T-cell (primary cell): ENCODE data around the gene DIP2C. TPM values are rescaled to one million over a fixed set of nuclear protein-coding genes. Genes with fewer than 3 reads are reported as not detected.
"Not testable (repeated sequence)": the region's sequence is repeated elsewhere in the genome, so short reads cannot be mapped to it uniquely, and the experiment has no call there.

Experiments used
- ATAC-seq, 4 experiments: fragments of 200-7000 bp in 3 of 4; fragments of 150-1000 bp in 1 of 4; cut with Tn5 transposase; replicated peaks in 1 of 4; 1 replicate in 3 of 4; 2 replicates in 1 of 4; pipeline ENCODE4 v1.10.0; 2021; ENCODE audit warnings: moderate library complexity in 3 of 4, mild to moderate bottlenecking in 2 of 4, moderate number of reproducible peaks in 1 of 4
- CTCF ChIA-PET, 2 donors: fragments of 300-600 bp; sonication (Branson Sonifier 250); formaldehyde crosslinking; loops; one replicate each; lab custom pipeline; 2022; ENCODE audit warnings: antibody characterized with exemption in 2 of 2; lab: Charles Lee
- POLR2A ChIA-PET, 2 donors: fragments of 300-600 bp; sonication (Branson Sonifier 250); formaldehyde crosslinking; loops; one replicate each; lab custom pipeline; 2022; ENCODE audit warnings: antibody characterized with exemption in 2 of 2; lab: Charles Lee
- DNase-seq, 35 experiments: peaks; one replicate each; pipeline versions ENCODE4 v3.0.0 to v3.0.0-alpha.2; 2013 to 2023
- H3K27ac ChIP-seq: one replicate; pipeline ENCODE4 v1.5.1; 2013; ENCODE audit warnings: low read length
- H3K27me3 ChIP-seq, 2 experiments: replicated peaks in 1 of 2; 1 replicate in 1 of 2; 2 replicates in 1 of 2; pipeline versions ENCODE4 v1.6.1 to v1.7.0; 2013; ENCODE audit warnings: low read length in 1 of 2, mixed read lengths in 1 of 2; ENCODE audit not compliant: control insufficient read depth in 2 of 2, insufficient read depth in 2 of 2; ENCODE audit errors: extremely low read depth in 1 of 2
- H3K36me3 ChIP-seq, 2 donors: 1 replicate in 1 of 2; 2 replicates in 1 of 2; pipeline versions ENCODE4 v1.6.1 to v1.7.0; 2013; ENCODE audit warnings: low read length in 1 of 2; ENCODE audit not compliant: control insufficient read depth in 2 of 2, insufficient read depth in 1 of 2; ENCODE audit errors: extremely low read depth in 1 of 2
- H3K4me1 ChIP-seq, 2 experiments: 1 replicate in 1 of 2; 2 replicates in 1 of 2; pipeline versions ENCODE4 v1.6.1 to v1.7.0; 2013; ENCODE audit warnings: low read length in 2 of 2, mixed read lengths in 1 of 2; ENCODE audit not compliant: insufficient read depth in 2 of 2, control insufficient read depth in 1 of 2; ENCODE audit errors: extremely low read depth in 1 of 2
- H3K4me3 ChIP-seq, 2 donors: 1 replicate in 1 of 2; 2 replicates in 1 of 2; pipeline versions ENCODE4 v1.5.1 to v1.7.0; 2013; ENCODE audit warnings: mild to moderate bottlenecking in 2 of 2, low read length in 1 of 2, moderate library complexity in 1 of 2; ENCODE audit not compliant: control insufficient read depth in 1 of 2; ENCODE audit errors: extremely low read depth in 1 of 2
- H3K9me3 ChIP-seq: 2 replicates; pipeline ENCODE4 v1.7.0; 2013
- H3K27ac Mint-ChIP-seq, 2 donors: one replicate each; pipeline ENCODE4 v1.8.0; 2020 to 2021; ENCODE audit warnings: mild to moderate bottlenecking in 2 of 2, mixed read lengths in 2 of 2
- H3K27me3 Mint-ChIP-seq, 2 donors: one replicate each; pipeline ENCODE4 v1.8.0; 2021 to 2022; ENCODE audit warnings: mixed read lengths in 2 of 2
- H3K36me3 Mint-ChIP-seq: one replicate; pipeline ENCODE4 v1.8.0; 2021; ENCODE audit warnings: mixed read lengths
- H3K4me1 Mint-ChIP-seq, 3 donors: one replicate each; pipeline ENCODE4 v1.8.0; 2020 to 2022; ENCODE audit warnings: mixed read lengths in 3 of 3, mild to moderate bottlenecking in 1 of 3
- H3K4me3 Mint-ChIP-seq, 3 donors: one replicate each; pipeline ENCODE4 v1.8.0; 2020 to 2022; ENCODE audit warnings: mild to moderate bottlenecking in 3 of 3, mixed read lengths in 3 of 3, moderate library complexity in 3 of 3
- H3K9me3 Mint-ChIP-seq, 3 donors: one replicate each; pipeline ENCODE4 v1.8.0; 2020 to 2022; ENCODE audit warnings: mixed read lengths in 3 of 3
- whole genome bisulfite sequencing: methylation state at CpG from one replicate; pipeline ENCODE4 v1.1.5; 2013; ENCODE audit warnings: missing lambda C conversion rate; ENCODE audit not compliant: insufficient coverage; 5-methylcytosine and 5-hydroxymethylcytosine counted together
- total RNA-seq, 35 experiments: library from RNA in 6 of 35; stranded (reverse) in 6 of 35; fragments of 120-200 nt in 1 of 35; gene quantifications; one replicate each; pipeline versions ENCODE4 v1.2.1 to v1.2.4 and lab custom pipeline; 2013 to 2026

The DIP2C gene
- total RNA-seq, 5 donors from 2014 or later (not counting 1 experiment from before 2014, with no cell fraction given): 2.7 to 7.4 (median 4.5) TPM

DNA sequence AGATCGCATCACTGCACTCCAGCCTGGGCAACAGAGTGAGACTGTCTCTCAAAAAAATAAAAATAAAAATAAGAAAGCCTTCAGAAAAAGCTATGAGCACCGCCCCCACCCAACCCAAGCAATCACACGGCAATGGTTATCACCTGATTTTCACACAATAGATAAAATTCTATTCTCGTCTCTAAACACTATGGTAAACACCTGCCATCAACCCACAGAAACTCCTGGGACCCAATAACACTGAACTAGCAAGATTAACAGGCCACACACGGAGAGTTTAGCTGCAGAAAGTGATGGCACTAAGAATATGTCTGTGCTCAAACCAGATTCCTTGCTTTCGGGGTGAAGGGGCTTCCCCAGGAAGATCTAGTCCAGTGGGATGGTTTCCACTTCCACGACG, 173.8 kb downstream of the DIP2C start:
- Histone ChIP-seq H3K27me3 (peaks cover 0 to 24% of the 10 kb centered on the region in 2 experiments), H3K4me1 (peaks cover 0 to 6% of the 10 kb centered on the region in 2 experiments), H3K4me3 (no peak overlapping the region), H3K36me3 (no peaks in the 10 kb centered on the region), H3K9me3 (no peaks in the 10 kb centered on the region), H3K27ac (no peak overlapping the region)
- WGBS: 70% methylated on average over 6 of the region's 8 CpGs
- no peak overlapping the region for H3K4me3 Mint-ChIP-seq
- no peak overlapping the region for H3K27ac Mint-ChIP-seq
- DNase-seq (no peak), ATAC-seq (no peak)
- CTCF ChIA-PET: no interaction called here
- H3K36me3 Mint-ChIP-seq: no peaks in the 10 kb centered on the region
- H3K9me3 Mint-ChIP-seq: no peaks in the 10 kb centered on the region
- peaks cover 0 to 14% of the 10 kb centered on the region in 2 donors for H3K27me3 Mint-ChIP-seq
- peaks cover 10 to 16% (median 16%) of the 10 kb centered on the region in 3 donors for H3K4me1 Mint-ChIP-seq
- POLR2A ChIA-PET: no interaction called here

DNA sequence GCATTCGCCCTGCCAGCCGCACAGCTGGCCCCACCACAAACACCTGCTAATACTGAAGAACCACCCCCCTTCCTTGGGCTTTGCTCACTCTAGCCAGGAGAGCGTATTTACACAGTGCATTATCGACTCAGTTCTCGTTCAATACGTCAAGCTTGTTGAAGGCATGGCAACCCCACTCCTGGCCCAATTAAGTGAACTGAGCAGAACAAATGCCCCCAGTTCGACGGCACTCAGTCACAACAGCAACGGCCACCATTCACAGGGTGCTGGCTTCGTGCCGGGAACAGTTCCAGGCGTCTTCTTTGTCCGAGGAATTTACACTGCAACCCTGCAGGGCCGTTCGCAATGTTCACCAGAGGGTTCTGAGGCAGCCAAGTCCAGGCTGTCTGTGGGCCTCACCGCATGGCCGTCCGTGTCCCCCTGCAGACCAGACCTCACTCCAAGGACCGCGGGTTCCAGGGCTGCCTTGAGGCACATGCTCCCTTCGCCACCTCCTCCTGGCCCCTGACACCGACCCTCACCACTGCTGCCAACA, 175.3 kb downstream of the DIP2C start:
- Mint-ChIP-seq H3K4me1 (peaks cover 13 to 21% (median 20%) of the 10 kb centered on the region in 3 donors), H3K27me3 (peaks cover 0 to 15% of the 10 kb centered on the region in 2 donors), H3K4me3 (no peak overlapping the region), H3K9me3 (no peaks in the 10 kb centered on the region), H3K27ac (no peak overlapping the region), H3K36me3 (no peaks in the 10 kb centered on the region)
- 90% methylated on average over 22 of the region's 22 CpGs for WGBS
- H3K27me3 ChIP-seq: peaks cover 0 to 21% of the 10 kb centered on the region in 2 experiments
- no peaks in the 10 kb centered on the region for H3K36me3 ChIP-seq
- peaks cover 0 to 7% of the 10 kb centered on the region in 2 experiments for H3K4me1 ChIP-seq
- H3K4me3 ChIP-seq: no peak overlapping the region
- no peak for ATAC-seq
- CTCF ChIA-PET: no interaction called here
- DNase-seq: no peak
- no peak overlapping the region for H3K27ac ChIP-seq
- POLR2A ChIA-PET: no interaction called here
- H3K9me3 ChIP-seq: no peaks in the 10 kb centered on the region

DNA sequence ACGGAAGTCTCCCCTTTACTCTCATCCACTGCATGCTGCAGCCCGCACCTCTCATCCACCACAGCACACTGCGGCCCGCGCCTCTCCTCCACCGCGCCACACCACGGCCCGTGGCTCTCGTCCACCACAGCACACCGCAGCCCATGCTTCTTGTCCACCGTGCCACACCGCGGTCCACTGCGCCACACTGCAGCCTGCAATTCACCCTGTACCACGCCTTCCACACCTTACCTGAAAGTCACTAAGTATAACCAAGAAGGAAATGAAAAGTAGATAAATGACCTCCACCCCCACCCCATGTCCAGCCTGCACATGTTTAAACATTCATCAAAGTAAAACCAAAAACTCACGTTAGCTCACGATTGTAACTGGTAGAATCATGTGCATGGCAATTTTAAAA, 176.1 kb downstream of the DIP2C start:
- Mint-ChIP-seq H3K4me3 (peak overlapping the region in 1 of 3 donors; percentile 26), H3K4me1 (peaks cover 13 to 21% (median 21%) of the 10 kb centered on the region in 3 donors), H3K27me3 (peaks cover 0 to 9% of the 10 kb centered on the region in 2 donors), H3K27ac (no peak overlapping the region), H3K36me3 (no peaks in the 10 kb centered on the region), H3K9me3 (no peaks in the 10 kb centered on the region)
- WGBS: 81% methylated on average over 13 of the region's 18 CpGs
- Histone ChIP-seq H3K27me3 (peaks cover 0 to 14% of the 10 kb centered on the region in 2 experiments), H3K9me3 (no peaks in the 10 kb centered on the region), H3K36me3 (no peaks in the 10 kb centered on the region), H3K4me1 (peaks cover 0 to 7% of the 10 kb centered on the region in 2 experiments), H3K4me3 (no peak overlapping the region), H3K27ac (no peak overlapping the region)
- ChIA-PET POLR2A (no interaction called here), CTCF (interaction anchor here (0.6 to 0.7 kb wide), 4 partner anchors 11 to 197 kb away, joined by 3 to 7 read pairs (median 5); no protein-coding TSS in a partner anchor)
- DNase-seq (no peak), ATAC-seq (no peak)

DNA sequence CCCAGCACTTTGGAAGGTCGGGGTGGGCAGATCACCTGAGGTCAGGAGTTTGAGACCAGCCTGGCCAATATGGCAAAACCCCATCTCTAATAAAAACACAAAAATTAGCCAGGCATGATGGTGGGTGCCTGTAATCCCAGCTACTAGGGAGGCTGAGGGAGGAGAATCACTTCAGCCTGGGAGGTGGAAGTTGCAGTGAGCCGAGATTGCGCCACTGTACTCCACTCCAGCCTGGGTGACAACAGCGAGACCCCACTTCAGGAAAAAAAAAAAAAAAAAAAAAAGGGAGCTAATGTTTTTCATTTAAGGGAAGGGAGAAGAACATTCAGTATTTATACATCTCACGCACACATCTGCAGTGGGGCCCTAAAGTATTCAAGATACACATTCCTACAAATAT, 176.8 kb downstream of the DIP2C start:
- H3K4me1 ChIP-seq, DNase-seq, POLR2A ChIA-PET, H3K27me3 Mint-ChIP-seq, ATAC-seq, H3K36me3 Mint-ChIP-seq, H3K9me3 ChIP-seq, H3K27ac ChIP-seq, H3K4me3 Mint-ChIP-seq, H3K4me3 ChIP-seq, H3K27me3 ChIP-seq, H3K27ac Mint-ChIP-seq, H3K9me3 Mint-ChIP-seq, H3K36me3 ChIP-seq: not testable (repeated sequence)
- H3K4me1 Mint-ChIP-seq: peaks cover 15 to 26% (median 21%) of the 10 kb centered on the region in 3 donors
- WGBS: no CpG with 5 or more reads among the region's 5 CpGs
- CTCF ChIA-PET: interaction anchor here (0.6 to 0.7 kb wide), 4 partner anchors 12 to 197 kb away, joined by 3 to 7 read pairs (median 5); no protein-coding TSS in a partner anchor

DNA sequence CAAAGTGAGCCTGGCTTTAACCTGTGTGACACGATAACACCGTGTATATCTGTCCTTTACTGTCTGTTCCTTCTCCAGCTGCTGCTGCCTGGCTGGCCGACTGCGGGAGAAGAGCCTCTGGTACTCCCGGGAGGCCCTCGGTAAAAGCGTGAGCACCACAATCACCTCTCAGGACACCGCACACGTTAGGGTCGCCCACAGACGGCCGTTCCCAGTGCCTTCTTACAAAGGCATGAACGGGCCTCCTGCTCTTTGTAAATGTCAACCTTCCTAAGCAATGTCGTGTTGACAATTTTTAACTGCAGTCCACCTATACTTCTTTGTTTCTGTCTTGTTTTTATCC, 177.6 kb downstream of the DIP2C start:
- no peak overlapping the region for H3K27ac Mint-ChIP-seq
- Histone ChIP-seq H3K27me3 (peaks cover 0 to 11% of the 10 kb centered on the region in 2 experiments), H3K9me3 (no peaks in the 10 kb centered on the region), H3K4me3 (no peak overlapping the region), H3K4me1 (peaks cover 0 to 7% of the 10 kb centered on the region in 2 experiments), H3K27ac (no peak overlapping the region), H3K36me3 (no peaks in the 10 kb centered on the region)
- CTCF ChIA-PET: no interaction called here
- no peak overlapping the region for H3K4me3 Mint-ChIP-seq
- POLR2A ChIA-PET: no interaction called here
- no peaks in the 10 kb centered on the region for H3K36me3 Mint-ChIP-seq
- ATAC-seq (no peak), DNase-seq (no peak)
- WGBS: 75% methylated on average over 8 of the region's 14 CpGs
- peaks cover 0 to 5% of the 10 kb centered on the region in 2 donors for H3K27me3 Mint-ChIP-seq
- no peaks in the 10 kb centered on the region for H3K9me3 Mint-ChIP-seq
- peaks cover 15 to 26% (median 21%) of the 10 kb centered on the region in 3 donors for H3K4me1 Mint-ChIP-seq

DNA sequence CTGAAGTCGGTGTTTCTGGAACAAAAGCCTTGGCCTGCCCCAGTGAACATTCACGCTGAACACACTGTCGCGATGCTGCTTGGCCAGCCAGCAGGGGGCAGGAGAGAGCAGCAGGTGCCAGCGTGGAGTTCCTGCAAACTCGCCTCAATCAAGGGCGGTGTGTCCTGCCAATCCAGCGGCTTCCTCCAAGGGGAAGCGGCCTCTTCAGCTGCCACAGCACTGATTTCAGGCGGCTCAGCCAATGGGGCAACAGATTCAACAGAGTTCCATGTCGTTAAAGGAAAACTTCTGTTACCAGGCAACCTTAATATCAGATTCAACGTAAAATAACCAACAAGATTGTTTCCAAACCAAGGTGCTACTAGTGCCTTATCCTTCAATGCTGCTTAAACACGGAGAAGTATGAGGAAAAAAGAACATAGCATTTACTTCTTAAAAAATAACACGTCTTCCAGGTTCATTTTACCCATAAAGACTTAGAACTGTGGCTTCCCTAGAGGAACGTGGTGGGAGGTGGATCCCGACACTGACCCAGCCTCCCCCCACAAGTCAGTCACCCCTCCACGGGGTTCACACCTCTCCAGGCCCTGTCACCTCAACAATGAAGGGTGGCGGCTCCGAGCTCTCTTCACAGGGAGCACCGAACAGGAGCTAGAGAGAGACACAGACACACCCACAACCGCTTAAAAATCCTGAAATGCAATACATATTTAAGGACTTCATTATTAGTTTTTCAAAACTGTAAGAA, 178.2 kb downstream of the DIP2C start:
- Histone ChIP-seq H3K36me3 (no peaks in the 10 kb centered on the region), H3K9me3 (no peaks in the 10 kb centered on the region), H3K27me3 (peaks cover 0 to 16% of the 10 kb centered on the region in 2 experiments), H3K27ac (no peak overlapping the region), H3K4me1 (peaks cover 0 to 7% of the 10 kb centered on the region in 2 experiments), H3K4me3 (no peak overlapping the region)
- no peaks in the 10 kb centered on the region for H3K9me3 Mint-ChIP-seq
- H3K4me3 Mint-ChIP-seq: peak overlapping the region in 1 of 3 donors; percentile 13
- CTCF ChIA-PET: no interaction called here
- H3K27me3 Mint-ChIP-seq: peaks cover 0 to 5% of the 10 kb centered on the region in 2 donors
- ATAC-seq (peak; percentile 75 to 91 (median 81)), DNase-seq (peak; percentile 41 to 83 (median 70))
- peaks cover 15 to 26% (median 21%) of the 10 kb centered on the region in 3 donors for H3K4me1 Mint-ChIP-seq
- H3K36me3 Mint-ChIP-seq: no peaks in the 10 kb centered on the region
- peak overlapping the region in 1 of 2 donors; percentile 0 for H3K27ac Mint-ChIP-seq
- POLR2A ChIA-PET: no interaction called here
- WGBS: 12% methylated on average over 11 of the region's 21 CpGs
